PC-9 (cell line): ENCODE measurements around the gene PPARGC1A. TPM values are rescaled to one million over a fixed set of nuclear protein-coding genes. Genes with fewer than 3 reads are reported as not detected.

Experiments used
- BruUV-seq: library from RNA; stranded (reverse); fragments of 400-500 nt; replicated peaks from 2 replicates; lab custom pipeline; 2021; lab: Mats Ljungman, UMichigan
- CTCF ChIA-PET: fragments of 300-600 bp; sonication (Branson Sonifier 250); formaldehyde crosslinking; loops from one replicate; lab custom pipeline; 2022; ENCODE audit warnings: antibody characterized with exemption; lab: Charles Lee
- POLR2A ChIA-PET: fragments of 300-600 bp; sonication (Branson Sonifier 250); formaldehyde crosslinking; loops from one replicate; lab custom pipeline; 2022; ENCODE audit warnings: antibody characterized with exemption; ENCODE audit not compliant: unreplicated experiment; lab: Charles Lee
- DNase-seq, 2 experiments: peaks; one replicate each; pipeline versions ENCODE4 v3.0.0 to v3.0.0-alpha.2; 2015 to 2022; ENCODE audit warnings: mixed read lengths in 1 of 2
- H2AFZ ChIP-seq: fragments of 200-600 bp; sonication (generic); 2 replicates; pipeline ENCODE4 v1.8.1; 2017; ENCODE audit warnings: antibody characterized with exemption
- H3F3A ChIP-seq: fragments of 200-600 bp; sonication (generic); 2 replicates; pipeline ENCODE4 v1.8.1; 2017; ENCODE audit warnings: antibody characterized with exemption, mild to moderate bottlenecking, low read depth; ENCODE audit not compliant: insufficient read depth
- H3K27ac ChIP-seq: fragments of 200-600 bp; sonication (generic); 2 replicates; pipeline ENCODE4 v1.6.1; 2016; ENCODE audit warnings: mixed run types
- H3K27me3 ChIP-seq: fragments of 200-600 bp; sonication (generic); 2 replicates; pipeline ENCODE4 v1.6.1; 2016; ENCODE audit warnings: low read depth, mixed run types; ENCODE audit not compliant: insufficient read depth
- H3K36me3 ChIP-seq: fragments of 200-600 bp; sonication (generic); 2 replicates; pipeline ENCODE4 v1.6.1; 2016; ENCODE audit warnings: low read depth, mixed run types
- H3K4me1 ChIP-seq: fragments of 200-600 bp; sonication (generic); replicated peaks from 2 replicates; pipeline ENCODE4 v1.6.1; 2016; ENCODE audit warnings: mixed run types; ENCODE audit not compliant: insufficient read depth
- H3K4me2 ChIP-seq: fragments of 200-600 bp; sonication (generic); 2 replicates; pipeline ENCODE4 v1.6.1; 2017; ENCODE audit warnings: mixed run types
- H3K4me3 ChIP-seq: fragments of 200-600 bp; sonication (generic); 2 replicates; pipeline ENCODE4 v1.6.1; 2016; ENCODE audit warnings: mixed run types
- H3K79me2 ChIP-seq: fragments of 200-600 bp; sonication (generic); 2 replicates; pipeline ENCODE4 v1.6.1; 2017; ENCODE audit warnings: low read depth, mixed run types
- H3K9me2 ChIP-seq: fragments of 200-600 bp; sonication (generic); 2 replicates; pipeline ENCODE4 v1.8.1; 2017; ENCODE audit warnings: mild to moderate bottlenecking; ENCODE audit not compliant: insufficient read depth
- H3K9me3 ChIP-seq: fragments of 200-600 bp; sonication (generic); 2 replicates; pipeline ENCODE4 v1.8.1; 2016; ENCODE audit warnings: low read depth; ENCODE audit not compliant: insufficient read depth
- H4K20me1 ChIP-seq: fragments of 200-600 bp; sonication (generic); 2 replicates; pipeline ENCODE4 v1.8.1; 2017; ENCODE audit not compliant: insufficient read depth
- CTCF ChIP-seq: fragments of 200-600 bp; sonication (generic); conservative IDR thresholded peaks from 2 replicates; pipeline ENCODE4 v1.6.1; 2017; ENCODE audit warnings: mixed run types, antibody characterized with exemption, mild to moderate bottlenecking, moderate library complexity
- EZH2 ChIP-seq: fragments of 200-600 bp; sonication (generic); IDR thresholded peaks from 2 replicates; pipeline ENCODE4 v1.8.0; 2017; ENCODE audit warnings: antibody characterized with exemption, low read depth
- intact Hi-C: fragments of 100-400 bp; cut with micrococcal nuclease; formaldehyde crosslinking; loops from one replicate; pipeline ENCODE4 v1.10.0; 2022; ENCODE audit not compliant: unreplicated experiment
- total RNA-seq: library from RNA; stranded (reverse); gene quantifications from 2 replicates; pipeline ENCODE4 v1.2.3, GENCODE V29; 2021

Gene PPARGC1A
- total RNA-seq, 1 experiment from 2014 or later, result not detected

GRCh38 chr4:23934915-23935314 is 45.1 kb upstream of the PPARGC1A start:
- DNase-seq, result no peak
- no peaks in the 10 kb centered on the region for H3K9me3 ChIP-seq
- POLR2A ChIA-PET, result no interaction called here

GRCh38 chr4:23934223-23934622 is 44.4 kb upstream of the PPARGC1A start:
- CTCF ChIA-PET, result no interaction called here
- intact Hi-C loops, result no loop called here
- no peaks in the 10 kb centered on the region for H3K9me3 ChIP-seq
- no peak overlapping the region for H3K4me3 ChIP-seq
- H3F3A ChIP-seq, result no peaks in the 10 kb centered on the region
- BruUV-seq, result no TSS peak
- H3K27ac ChIP-seq, result no peak overlapping the region
- no peak overlapping the region for H2AFZ ChIP-seq
- H4K20me1 ChIP-seq, result no peaks in the 10 kb centered on the region
- H3K4me1 ChIP-seq, result no peaks in the 10 kb centered on the region
- TF ChIP-seq CTCF (no peak), EZH2 (no peak)
- H3K4me2 ChIP-seq, result no peak overlapping the region
- no peaks in the 10 kb centered on the region for H3K9me2 ChIP-seq
- no peaks in the 10 kb centered on the region for H3K79me2 ChIP-seq
- H3K36me3 ChIP-seq, result no peaks in the 10 kb centered on the region
- DNase-seq, result no peak
- no peaks in the 10 kb centered on the region for H3K27me3 ChIP-seq
- POLR2A ChIA-PET, result no interaction called here

More at GRCh38 chr4:23934915-23935314, 45.1 kb upstream of the PPARGC1A start:
- Histone ChIP-seq H3K36me3 (no peaks in the 10 kb centered on the region), H3F3A (no peaks in the 10 kb centered on the region), H3K4me3 (no peak overlapping the region), H3K27me3 (no peaks in the 10 kb centered on the region), H3K4me2 (no peak overlapping the region), H2AFZ (no peak overlapping the region), H3K27ac (no peak overlapping the region), H3K4me1 (no peaks in the 10 kb centered on the region), H4K20me1 (no peaks in the 10 kb centered on the region), H3K9me2 (no peaks in the 10 kb centered on the region), H3K79me2 (no peaks in the 10 kb centered on the region)
- no TSS peak for BruUV-seq
- TF ChIP-seq EZH2 (no peak), CTCF (no peak)
- intact Hi-C loops, result no loop called here
- CTCF ChIA-PET, result no interaction called here

- H3K4me1 ChIP-seq, result no peaks in the 10 kb centered on the region
- TF ChIP-seq CTCF (no peak), EZH2 (no peak)
- intact Hi-C loops, result no loop called here
- no peak overlapping the region for H3K4me2 ChIP-seq
- no peaks in the 10 kb centered on the region for H3K27me3 ChIP-seq
- no peaks in the 10 kb centered on the region for H3F3A ChIP-seq
- CTCF ChIA-PET, result no interaction called here
- POLR2A ChIA-PET, result no interaction called here
- H3K4me3 ChIP-seq, result no peak overlapping the region
- no peaks in the 10 kb centered on the region for H4K20me1 ChIP-seq
- no peak overlapping the region for H3K27ac ChIP-seq
- no peak overlapping the region for H2AFZ ChIP-seq
- no peaks in the 10 kb centered on the region for H3K79me2 ChIP-seq
- H3K9me3 ChIP-seq, result no peaks in the 10 kb centered on the region
- no peak for DNase-seq
- H3K9me2 ChIP-seq, result no peaks in the 10 kb centered on the region
- no TSS peak for BruUV-seq
- no peaks in the 10 kb centered on the region for H3K36me3 ChIP-seq
Observed at GRCh38 chr4:23932901-23933308, 43.1 kb upstream of the PPARGC1A start.
